HCT116 (cell line): Measurements from ENCODE around the gene ADGRG6. TPM values are rescaled to one million over a fixed set of nuclear protein-coding genes. Genes with fewer than 3 reads are reported as not detected.

Experiments used
- ATAC-seq: fragments of 200-7000 bp; cut with Tn5 transposase; 2 replicates; pipeline ENCODE4 v1.9.1; 2020; ENCODE audit warnings: mild to moderate bottlenecking, moderate library complexity
- BruUV-seq: library from RNA; stranded (reverse); fragments of 400-500 nt; replicated peaks from 2 replicates; lab custom pipeline; 2021; lab: Mats Ljungman, UMichigan
- CTCF ChIA-PET: fragments of 300-600 bp; sonication (Branson Sonifier 250); formaldehyde crosslinking; loops from one replicate; lab custom pipeline; 2021; ENCODE audit warnings: antibody characterized with exemption; lab: Charles Lee
- POLR2A ChIA-PET: fragments of 300-600, 350-600 bp; sonication (Branson Sonifier 250); formaldehyde crosslinking; loops from one replicate; lab custom pipeline; 2021; ENCODE audit warnings: antibody characterized with exemption; lab: Charles Lee
- RAD21 ChIA-PET, 2 experiments: fragments of 300-600 bp; sonication (Branson Sonifier 250); formaldehyde crosslinking; loops; one replicate each; lab custom pipeline; 2023; ENCODE audit warnings: low total read pairs in 2 of 2; ENCODE audit not compliant: uncharacterized antibody in 2 of 2, unreplicated experiment in 2 of 2, low non-redundant PET in 1 of 2; lab: Charles Lee
- DNase-seq: peaks from one replicate; pipeline ENCODE4 v3.0.0-alpha.2; 2010; ENCODE audit warnings: low read depth, low spot score
- H2AFZ ChIP-seq: fragments of 200-600 bp; shearing (Covaris generic), sonication (generic); 2 replicates; pipeline ENCODE4 v1.6.1; 2017; ENCODE audit warnings: low read depth, mixed run types, mixed read lengths, antibody characterized with exemption, low read length; ENCODE audit not compliant: poor library complexity, severe bottlenecking
- H3K27ac ChIP-seq: 2 replicates; pipeline ENCODE4 v1.5.1; 2012; ENCODE audit warnings: low read depth, low read length
- H3K27me3 ChIP-seq: fragments of 200-600 bp; sonication (generic); 2 replicates; pipeline ENCODE4 v1.6.1; 2016; ENCODE audit warnings: mixed run types, low read length, mixed read lengths; ENCODE audit not compliant: insufficient read depth
- H3K36me3 ChIP-seq, 2 experiments: fragments of 200-500 bp in 1 of 2; fragments of 200-600 bp in 1 of 2; sonication (Bioruptor generic) in 1 of 2; sonication (generic) in 1 of 2; 2 replicates each; pipeline versions ENCODE4 v1.5.1 to v1.6.1; 2014 to 2016; ENCODE audit warnings: low read length in 2 of 2, inconsistent platforms in 1 of 2, mixed read lengths in 1 of 2, mixed run types in 1 of 2; ENCODE audit not compliant: insufficient read depth in 2 of 2, control insufficient read depth in 1 of 2
- H3K4me1 ChIP-seq, 2 experiments: fragments of 200-600 bp in 1 of 2; sonication (generic) in 1 of 2; 2 replicates each; pipeline versions ENCODE4 v1.5.1 to v1.6.1; 2012 to 2017; ENCODE audit warnings: low read length in 2 of 2, inconsistent platforms in 1 of 2, mild to moderate bottlenecking in 1 of 2, mixed read lengths in 1 of 2, mixed run types in 1 of 2, moderate library complexity in 1 of 2; ENCODE audit not compliant: insufficient read depth in 2 of 2, control insufficient read depth in 1 of 2
- H3K4me2 ChIP-seq: fragments of 200-600 bp; sonication (generic); 2 replicates; pipeline ENCODE4 v1.6.1; 2017; ENCODE audit warnings: mixed run types, low read length, mixed read lengths
- H3K4me3 ChIP-seq, 2 experiments: fragments of 200-600 bp in 1 of 2; sonication (generic) in 1 of 2; replicated peaks in 1 of 2; 2 replicates each; pipeline ENCODE4 v1.5.1; 2011 to 2016; ENCODE audit warnings: low read length in 2 of 2, control low read depth in 1 of 2, low read depth in 1 of 2, mild to moderate bottlenecking in 1 of 2, mixed read lengths in 1 of 2, mixed run types in 1 of 2
- H3K79me2 ChIP-seq: fragments of 200-600 bp; sonication (generic); 2 replicates; pipeline ENCODE4 v1.6.1; 2017; ENCODE audit warnings: mild to moderate bottlenecking, mixed run types, low read length, moderate library complexity, mixed read lengths; ENCODE audit not compliant: insufficient read depth
- H3K9ac ChIP-seq: fragments of 200-600 bp; sonication (generic); 2 replicates; pipeline ENCODE4 v1.6.1; 2016; ENCODE audit warnings: low read length, mixed read lengths
- H3K9me2 ChIP-seq: fragments of 200-600 bp; sonication (generic), shearing (Covaris generic); 2 replicates; pipeline ENCODE4 v1.6.1; 2017; ENCODE audit warnings: mixed run types, mild to moderate bottlenecking, moderate library complexity; ENCODE audit not compliant: insufficient read depth
- H3K9me3 ChIP-seq, 2 experiments: fragments of 200-500 bp in 1 of 2; fragments of 200-600 bp in 1 of 2; sonication (Bioruptor generic) in 1 of 2; sonication (generic) in 1 of 2; 2 replicates each; pipeline ENCODE4 v1.6.1; 2014 to 2017; ENCODE audit warnings: low read length in 2 of 2, mixed read lengths in 2 of 2, inconsistent platforms in 1 of 2, low read depth in 1 of 2, mild to moderate bottlenecking in 1 of 2, mixed run types in 1 of 2, moderate library complexity in 1 of 2; ENCODE audit not compliant: control insufficient read depth in 1 of 2, insufficient read depth in 1 of 2
- H4K20me1 ChIP-seq: fragments of 200-600 bp; sonication (generic), shearing (Covaris generic); 2 replicates; pipeline ENCODE4 v1.6.1; 2017; ENCODE audit warnings: mixed run types, mild to moderate bottlenecking, moderate library complexity; ENCODE audit not compliant: insufficient read depth
- CBX3 ChIP-seq: IDR thresholded peaks from 2 replicates; pipeline ENCODE4 v1.6.1; 2012; ENCODE audit warnings: low read depth
- CTCF ChIP-seq, 3 experiments: fragments of 200-600 bp in 1 of 3; sonication (generic) in 1 of 3; IDR thresholded peaks in 2 of 3; conservative IDR thresholded peaks in 1 of 3; 2 replicates each; pipeline ENCODE4 v1.5.1; 2012 to 2017; ENCODE audit warnings: low read depth in 2 of 3, low read length in 2 of 3, antibody characterized with exemption in 1 of 3, borderline replicate concordance in 1 of 3, control low read depth in 1 of 3, mild to moderate bottlenecking in 1 of 3, mixed read lengths in 1 of 3, mixed run types in 1 of 3, moderate library complexity in 1 of 3; ENCODE audit not compliant: insufficient read depth in 1 of 3
- ELF1 ChIP-seq: IDR thresholded peaks from 2 replicates; pipeline ENCODE4 v1.6.1; 2012; ENCODE audit warnings: low read depth, borderline replicate concordance
- EZH2 ChIP-seq: fragments of 200-600 bp; sonication (generic); IDR thresholded peaks from 2 replicates; pipeline ENCODE4 v1.6.1; 2017; ENCODE audit warnings: antibody characterized with exemption, mixed run types
- EZH2phosphoT487 ChIP-seq: fragments of 200-600 bp; IDR thresholded peaks from 2 replicates; pipeline ENCODE4 v1.6.1; 2018; ENCODE audit warnings: antibody characterized with exemption, borderline replicate concordance
- JUND ChIP-seq: IDR thresholded peaks from 2 replicates; pipeline ENCODE4 v1.6.1; 2012
- MAX ChIP-seq: IDR thresholded peaks from 2 replicates; pipeline ENCODE4 v1.6.1; 2012
- POLR2A ChIP-seq: IDR thresholded peaks from 2 replicates; pipeline ENCODE4 v1.7.0; 2011; ENCODE audit warnings: borderline replicate concordance; ENCODE audit not compliant: insufficient read depth, insufficient read length; ENCODE audit errors: extremely low read depth
- REST ChIP-seq: IDR thresholded peaks from 2 replicates; pipeline ENCODE4 v1.6.1; 2012; ENCODE audit warnings: low read depth
- SP1 ChIP-seq: IDR thresholded peaks from 2 replicates; pipeline ENCODE4 v1.6.1; 2012; ENCODE audit warnings: low read depth
- SRF ChIP-seq: IDR thresholded peaks from 2 replicates; pipeline ENCODE4 v1.6.1; 2012; ENCODE audit warnings: low read depth
- TCF7L2 ChIP-seq: IDR thresholded peaks from 2 replicates; pipeline ENCODE4 v1.7.0; 2011; ENCODE audit warnings: borderline replicate concordance, inconsistent platforms; ENCODE audit not compliant: insufficient read depth, insufficient read length; ENCODE audit errors: extremely low read depth
- ZNF274 ChIP-seq: fragments of 200-500 bp; sonication (Bioruptor generic); IDR thresholded peaks from 2 replicates; pipeline ENCODE4 v1.6.1; 2014; ENCODE audit warnings: mild to moderate bottlenecking, low read depth, low read length, inconsistent platforms
- intact Hi-C: fragments of 100-400 bp; cut with micrococcal nuclease; formaldehyde crosslinking; loops from 2 replicates; pipeline ENCODE4 v1.10.0; 2022
- total RNA-seq: library from RNA; stranded (reverse); gene quantifications from one replicate; pipeline ENCODE4 v1.2.1, GENCODE V29; 2021; ENCODE audit not compliant: unreplicated experiment

Gene ADGRG6
- total RNA-seq, 1 experiment from 2014 or later: 67.9 TPM

GRCh38 chr6:142356201-142356883, 54.5 kb downstream of the ADGRG6 start:
- H3K4me2 ChIP-seq: no peak overlapping the region
- no peaks in the 10 kb centered on the region for H4K20me1 ChIP-seq
- no TSS peak for BruUV-seq
- H3K9ac ChIP-seq: no peak overlapping the region
- intact Hi-C loops: no loop called here
- no peaks in the 10 kb centered on the region; a peak in 1 of 4 replicates for H3K9me3 ChIP-seq
- H3K79me2 ChIP-seq: peaks cover 13% of the 10 kb centered on the region
- TF ChIP-seq ZNF274 (no peak), TCF7L2 (no peak), CBX3 (no peak), REST (no peak), POLR2A (no peak), SRF (no peak), CTCF (IDR thresholded peaks at IDR 0.05 in 2 of 3, conservative IDR thresholded peaks at IDR 0.05 in 1 of 3; ENCODE audit: borderline replicate concordance in 1 of 3, insufficient read depth in 1 of 3, low read depth in 2 of 3, low read length in 2 of 3) (no peak), MAX (no peak), ELF1 (no peak), EZH2phosphoT487 (no peak), SP1 (no peak), EZH2 (no peak), JUND (no peak)
- POLR2A ChIA-PET: no interaction called here
- H3K9me2 ChIP-seq: no peaks in the 10 kb centered on the region
- H3K27me3 ChIP-seq: no peaks in the 10 kb centered on the region
- no peak for DNase-seq
- no peak overlapping the region for H2AFZ ChIP-seq
- H3K27ac ChIP-seq: peak overlapping the region; percentile 6; the same call in 1 of the 2 replicates
- RAD21 ChIA-PET: no interaction called here
- no peak; the same call in 1 of the 2 replicates for ATAC-seq
- no peaks in the 10 kb centered on the region for H3K36me3 ChIP-seq
- peaks cover 19 to 41% of the 10 kb centered on the region in 2 experiments; a peak in 3 of 4 replicates for H3K4me1 ChIP-seq
- H3K4me3 ChIP-seq: no peak overlapping the region
- CTCF ChIA-PET: no interaction called here
